ENCODE results near the gene SHC1. TPM values are rescaled to one million over a fixed set of nuclear protein-coding genes. Genes with fewer than 3 reads are reported as not detected.

The SHC1 gene
- polyA plus RNA-seq, 1 experiment: 653 TPM

GRCh38 chr1:154955039-154955717 is 15.4 kb downstream of the SHC1 start:
- CTCF ChIA-PET: interaction anchor here (0.7 to 5.8 kb wide), 21 partner anchors 8 to 518 kb away, joined by 3 to 36 read pairs (median 5); partner anchors contain the start of genes ADAM15, EFNA4, FLAD1 and LENEP
- H3K4me3 ChIP-seq (ENCODE audit: low read depth, low read length): peak overlapping the region; percentile 52
- H3K36me3 ChIP-seq (ENCODE audit: control insufficient read depth, insufficient read depth, low read length): peaks cover 8% of the 10 kb centered on the region
- TF ChIP-seq CTCF (IDR thresholded peaks at IDR 0.05; ENCODE audit: insufficient read depth, low read depth, low read length): no peak
- POLR2A ChIA-PET: interaction anchor here (0.6 to 0.9 kb wide), 2 partner anchors 12 to 492 kb away, joined by 3 to 4 read pairs; no protein-coding TSS in a partner anchor
- DNase-seq (ENCODE audit: low read depth): no peak
- H3K27me3 ChIP-seq (ENCODE audit: control insufficient read depth, insufficient read depth, low read length): no peaks in the 10 kb centered on the region

- no peak overlapping the region for H3K4me3 ChIP-seq (ENCODE audit: low read depth, low read length)
- POLR2A ChIA-PET: interaction anchor here (0.6 kb wide), 1 partner anchor 491 kb away, joined by 3 read pairs; no protein-coding TSS in a partner anchor
Measured at GRCh38 chr1:154954541-154954940, 16.0 kb downstream of the SHC1 start.

GRCh38 chr1:154953611-154954038 is 16.9 kb downstream of the SHC1 start:
- POLR2A ChIA-PET: no interaction called here
- H3K36me3 ChIP-seq (ENCODE audit: control insufficient read depth, insufficient read depth, low read length): peaks cover 5% of the 10 kb centered on the region
- CTCF ChIA-PET: interaction anchor here (2.7 to 5.8 kb wide), 3 partner anchors 17 to 64 kb away, joined by 9 to 36 read pairs (median 30); partner anchors contain the start of gene SHC1
- H3K27me3 ChIP-seq (ENCODE audit: control insufficient read depth, insufficient read depth, low read length): no peaks in the 10 kb centered on the region
- no peak overlapping the region for H3K4me3 ChIP-seq (ENCODE audit: low read depth, low read length)
- no peak for TF ChIP-seq CTCF (IDR thresholded peaks at IDR 0.05; ENCODE audit: insufficient read depth, low read depth, low read length)
- no peak for DNase-seq (ENCODE audit: low read depth)

More at GRCh38 chr1:154954541-154954940, 16.0 kb downstream of the SHC1 start:
- peaks cover 8% of the 10 kb centered on the region for H3K36me3 ChIP-seq (ENCODE audit: control insufficient read depth, insufficient read depth, low read length)
- TF ChIP-seq CTCF (IDR thresholded peaks at IDR 0.05; ENCODE audit: insufficient read depth, low read depth, low read length): no peak
- no peak for DNase-seq (ENCODE audit: low read depth)
- CTCF ChIA-PET: interaction anchor here (0.8 to 5.8 kb wide), 9 partner anchors 9 to 107 kb away, joined by 3 to 36 read pairs (median 5); partner anchors contain the start of genes ADAM15, LENEP, PMVK and SHC1
- H3K27me3 ChIP-seq (ENCODE audit: control insufficient read depth, insufficient read depth, low read length): no peaks in the 10 kb centered on the region

GRCh38 chr1:154952664-154953063 is 17.9 kb downstream of the SHC1 start:
- no peak for TF ChIP-seq CTCF (IDR thresholded peaks at IDR 0.05; ENCODE audit: insufficient read depth, low read depth, low read length)
- ChIA-PET CTCF (interaction anchor here (1.0 to 5.8 kb wide), 5 partner anchors 46 to 132 kb away, joined by 3 to 36 read pairs (median 5); no protein-coding TSS in a partner anchor), POLR2A (no interaction called here)
- Histone ChIP-seq H3K27me3 (ENCODE audit: control insufficient read depth, insufficient read depth, low read length) (no peaks in the 10 kb centered on the region), H3K4me3 (ENCODE audit: low read depth, low read length) (no peak overlapping the region), H3K36me3 (ENCODE audit: control insufficient read depth, insufficient read depth, low read length) (peaks cover 5% of the 10 kb centered on the region)
- DNase-seq (ENCODE audit: low read depth): no peak

GRCh38 chr1:154951901-154952657 is 18.5 kb downstream of the SHC1 start:
- POLR2A ChIA-PET: no interaction called here
- no peak for DNase-seq (ENCODE audit: low read depth)
- no peak for TF ChIP-seq CTCF (IDR thresholded peaks at IDR 0.05; ENCODE audit: insufficient read depth, low read depth, low read length)
- no peak overlapping the region for H3K4me3 ChIP-seq (ENCODE audit: low read depth, low read length)
- CTCF ChIA-PET: interaction anchor here (0.9 to 5.8 kb wide), 7 partner anchors 9 to 133 kb away, joined by 3 to 36 read pairs (median 5); partner anchors contain the start of gene PYGO2
- H3K36me3 ChIP-seq (ENCODE audit: control insufficient read depth, insufficient read depth, low read length): peaks cover 9% of the 10 kb centered on the region
- H3K27me3 ChIP-seq (ENCODE audit: control insufficient read depth, insufficient read depth, low read length): no peaks in the 10 kb centered on the region

Data from BJ (cell line).